ENCODE data around the gene ST6GALNAC3. TPM values are rescaled to one million over a fixed set of nuclear protein-coding genes. Genes with fewer than 3 reads are reported as not detected.
"Not testable (repeated sequence)": the region's sequence is repeated elsewhere in the genome, so short reads cannot be mapped to it uniquely, and the experiment has no call there.

The ST6GALNAC3 gene
- 9.0 and 9.2 TPM in 2 replicates for polyA plus RNA-seq (2014; cell fraction: cytosol; rRNA removed)
- polyA plus RNA-seq (2014; cell fraction: nucleus; rRNA removed) = 3.4 and 8.7 TPM in 2 replicates

GRCh38 chr1:76074321-76075187, at the start of gene ST6GALNAC3:
Gene ST6GALNAC3, plus strand, starts transcription at chr1:76074746.
- DNase-seq (ENCODE audit: low spot score) = peak; percentile 78

- DNase-seq (ENCODE audit: low spot score) = no peak
Measured at GRCh38 chr1:76027341-76027740, 47.2 kb upstream of the ST6GALNAC3 start.

DNA sequence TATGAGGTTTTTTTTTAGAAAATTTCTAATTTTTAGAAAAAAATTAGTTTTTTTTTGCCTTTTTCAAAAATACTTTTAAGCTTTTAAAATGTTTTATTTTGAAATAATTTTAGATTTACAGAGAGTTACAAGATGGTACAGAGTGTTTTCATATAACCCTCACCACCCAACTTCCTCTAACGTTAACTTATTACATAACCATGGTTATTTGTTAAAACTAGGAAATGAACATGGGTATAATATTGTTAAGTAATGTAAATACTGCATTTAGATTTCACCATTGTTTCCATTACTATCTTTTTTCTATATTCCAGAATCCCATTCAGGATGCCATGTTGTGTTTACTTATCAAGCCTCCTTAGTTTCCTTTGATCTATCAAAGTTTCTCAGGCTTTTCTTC, 45.2 kb upstream of the ST6GALNAC3 start:
- no peak for DNase-seq (ENCODE audit: low spot score)

DNA sequence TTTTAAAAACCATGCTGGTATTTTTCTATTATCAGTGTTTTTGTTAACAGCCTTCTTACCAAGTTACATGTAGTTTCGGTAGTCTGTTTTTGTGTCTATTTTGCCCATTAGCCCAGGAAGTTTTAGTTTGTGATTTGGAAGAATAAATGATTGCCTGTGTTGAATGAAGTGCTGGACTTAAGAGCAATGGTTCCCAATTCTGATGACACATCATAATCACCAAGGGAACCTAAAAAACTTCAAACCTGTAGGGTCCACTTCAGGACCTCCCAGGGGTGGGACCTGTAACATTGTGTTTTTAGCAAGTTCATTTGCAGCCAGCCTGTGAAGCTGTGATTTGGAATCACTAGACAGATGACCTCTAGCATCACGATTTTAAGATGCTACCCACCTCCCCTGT, 43.0 kb upstream of the ST6GALNAC3 start:
- no peak for DNase-seq (ENCODE audit: low spot score)

GRCh38 chr1:76033800-76034475, 40.6 kb upstream of the ST6GALNAC3 start:
- DNase-seq (ENCODE audit: low spot score) = no peak

DNA sequence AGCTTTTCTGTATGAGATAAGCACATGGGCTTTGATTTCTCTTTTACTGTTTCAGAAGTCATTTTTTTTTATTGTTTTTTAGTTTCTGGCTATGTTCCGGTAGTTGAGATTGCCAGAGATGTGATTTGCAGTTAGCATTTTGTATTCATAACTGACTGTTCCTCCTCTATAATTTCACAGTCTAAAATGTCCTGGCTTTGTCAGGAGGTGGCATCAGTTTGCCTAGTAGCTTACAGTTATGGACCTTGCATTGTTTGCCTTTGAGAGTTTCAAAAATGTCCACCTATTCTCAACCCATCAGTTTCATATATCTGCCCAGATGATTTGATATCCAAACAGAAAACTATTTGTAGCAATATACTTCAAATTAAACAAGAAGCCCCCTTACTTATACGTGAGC, 39.5 kb upstream of the ST6GALNAC3 start:
- no peak for DNase-seq (ENCODE audit: low spot score)

GRCh38 chr1:76037324-76037723, 37.2 kb upstream of the ST6GALNAC3 start:
- DNase-seq (ENCODE audit: low spot score) = no peak

- DNase-seq (ENCODE audit: low spot score) = no peak
Measured at GRCh38 chr1:76038287-76039004, 36.1 kb upstream of the ST6GALNAC3 start.

DNA sequence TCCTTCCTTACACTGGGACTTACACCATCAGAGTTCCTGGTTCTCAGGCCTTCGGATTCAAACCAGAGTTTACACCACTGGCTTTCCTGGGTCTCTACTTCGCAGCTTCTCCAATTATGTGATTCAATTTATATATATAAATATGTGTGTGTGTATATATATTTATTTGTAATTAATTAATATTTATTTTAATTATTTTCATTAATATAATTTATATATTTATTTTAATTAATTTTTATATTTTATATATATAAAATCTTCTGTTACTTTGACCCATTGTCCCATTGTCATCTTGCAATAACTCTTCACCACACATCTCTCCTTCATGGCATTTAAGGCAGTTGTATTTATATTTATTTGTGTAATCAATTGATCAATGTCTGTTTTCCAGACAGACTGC, 28.4 kb upstream of the ST6GALNAC3 start:
- no peak for DNase-seq (ENCODE audit: low spot score)

- peak; percentile 51 for DNase-seq (ENCODE audit: low spot score)
Measured at GRCh38 chr1:76048219-76048618, 26.3 kb upstream of the ST6GALNAC3 start.

DNA sequence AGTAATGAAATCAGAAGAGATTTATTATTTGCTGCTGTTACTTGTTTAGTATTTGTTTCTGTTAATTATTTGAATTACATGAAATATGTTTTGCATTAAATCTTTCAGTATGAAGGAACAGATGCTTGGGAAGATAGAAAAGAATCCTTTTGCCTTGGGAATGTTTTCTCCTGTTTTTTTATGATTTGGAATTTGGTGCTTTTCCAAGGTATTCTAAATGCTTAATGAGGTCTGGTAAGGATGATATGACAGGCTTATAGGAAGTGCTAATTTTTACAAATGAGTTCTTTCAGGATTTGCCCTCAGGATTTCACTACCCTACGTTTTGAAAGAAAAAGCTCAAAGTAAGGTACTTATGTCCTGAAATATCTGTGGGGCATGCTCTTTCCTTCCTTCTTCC, 25.6 kb upstream of the ST6GALNAC3 start:
- no peak for DNase-seq (ENCODE audit: low spot score)

GRCh38 chr1:76049498-76049897, 25.0 kb upstream of the ST6GALNAC3 start:
- DNase-seq (ENCODE audit: low spot score) = no peak

DNA sequence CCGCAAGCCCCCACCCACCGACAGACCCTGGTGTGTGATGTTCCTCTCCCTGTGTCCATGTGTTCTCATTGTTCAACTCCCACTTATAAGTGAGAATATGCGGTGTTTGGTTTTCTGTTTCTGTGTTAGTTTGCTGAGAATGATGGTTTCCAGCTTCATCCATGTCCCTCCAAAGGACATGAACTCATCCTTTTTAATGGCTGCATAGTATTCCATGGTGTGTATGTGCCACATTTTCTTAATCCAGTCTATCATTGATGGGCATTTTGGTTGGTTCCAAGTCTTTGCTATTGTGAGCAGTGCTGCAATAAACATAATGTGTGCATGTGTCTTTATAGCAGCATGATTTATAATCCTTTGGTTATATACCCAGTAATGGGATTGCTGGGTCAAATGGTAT, 24.5 kb upstream of the ST6GALNAC3 start:
- DNase-seq (ENCODE audit: low spot score) = not testable (repeated sequence)

DNA sequence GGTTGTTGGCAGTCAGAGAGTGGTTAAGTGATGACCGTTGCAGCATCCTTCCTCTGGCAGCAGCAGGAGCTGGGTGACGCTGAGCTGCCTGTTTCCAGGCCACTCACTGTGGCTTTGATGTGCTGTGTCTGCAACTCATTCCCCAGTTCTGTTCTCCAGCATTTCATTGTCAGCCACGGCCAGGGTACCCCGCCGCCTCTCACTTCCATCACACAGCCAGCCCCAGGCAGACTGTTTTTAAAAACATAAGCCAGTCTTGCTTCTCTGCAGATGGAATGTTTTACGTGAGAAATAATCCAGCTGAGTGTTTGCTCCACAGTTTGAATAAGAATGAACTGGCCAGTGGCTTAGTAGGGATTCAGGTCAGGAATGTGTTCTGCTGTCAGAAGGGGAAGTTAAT, 21.5 kb upstream of the ST6GALNAC3 start:
- DNase-seq (ENCODE audit: low spot score) = peak; percentile 81

- peak; percentile 85 for DNase-seq (ENCODE audit: low spot score)
Measured at GRCh38 chr1:76054359-76054758, 20.2 kb upstream of the ST6GALNAC3 start.

GRCh38 chr1:76055987-76056386, 18.6 kb upstream of the ST6GALNAC3 start:
- DNase-seq (ENCODE audit: low spot score) = no peak

DNA sequence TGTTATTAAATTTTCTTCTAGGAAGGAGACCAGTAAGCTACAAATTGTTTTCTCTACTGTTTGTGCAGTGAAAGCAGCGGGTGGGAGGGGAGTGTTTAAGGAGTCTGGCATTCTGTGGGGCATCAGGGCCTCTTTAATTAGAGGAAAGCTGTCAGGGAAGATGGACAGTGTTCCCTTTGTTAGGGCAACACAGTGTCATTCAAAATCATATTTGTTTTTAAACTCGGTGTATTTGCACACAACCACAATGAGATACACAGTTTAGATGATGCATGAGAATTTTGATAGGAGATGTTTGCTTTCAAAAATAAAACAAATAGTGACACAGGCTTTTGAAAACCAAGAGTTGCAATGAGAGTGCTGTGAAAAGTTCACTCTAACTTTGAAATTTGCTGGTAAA, 15.1 kb upstream of the ST6GALNAC3 start:
- peak; percentile 45 for DNase-seq (ENCODE audit: low spot score)

GRCh38 chr1:76065270-76065669, 9.3 kb upstream of the ST6GALNAC3 start:
- DNase-seq (ENCODE audit: low spot score) = no peak

DNA sequence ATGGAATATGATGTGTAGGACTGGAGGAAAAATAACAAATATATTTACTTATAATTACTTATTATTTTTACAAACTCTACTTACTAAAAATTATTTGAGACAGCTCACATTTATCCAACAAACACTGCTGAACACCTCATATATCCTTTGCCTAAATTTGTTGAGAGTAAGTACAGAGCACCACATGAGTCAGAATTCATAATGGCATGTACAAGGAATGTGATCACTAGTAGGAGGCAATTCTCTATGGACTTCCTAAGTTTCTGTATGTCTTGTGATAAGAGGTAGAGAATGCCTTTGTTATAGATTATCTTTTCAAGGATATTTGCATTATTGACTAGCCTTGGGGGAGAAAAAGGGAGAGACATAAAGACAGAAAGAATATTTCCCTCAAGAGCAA, 8.2 kb upstream of the ST6GALNAC3 start:
- DNase-seq (ENCODE audit: low spot score) = no peak

DNA sequence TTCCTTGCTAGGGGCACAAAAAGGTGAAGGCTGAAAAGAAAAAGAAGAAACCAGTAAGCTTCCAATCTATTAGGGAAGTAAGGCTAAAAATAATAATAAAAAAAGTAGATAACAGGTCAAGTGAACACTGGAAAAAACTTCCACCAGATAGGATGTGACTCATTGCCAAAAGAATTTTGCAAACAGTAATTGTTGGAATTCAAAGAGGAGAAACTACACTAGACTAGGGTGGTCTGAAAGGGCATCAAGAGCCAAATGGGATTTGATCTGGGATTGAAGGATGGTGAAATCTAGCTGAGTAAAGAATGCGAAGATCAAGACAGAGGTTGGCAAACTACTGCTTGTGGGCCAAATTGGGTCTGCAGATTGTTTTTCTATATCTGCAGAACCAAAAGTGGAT, 6.0 kb upstream of the ST6GALNAC3 start:
- no peak for DNase-seq (ENCODE audit: low spot score)

- no peak for DNase-seq (ENCODE audit: low spot score)
Measured at GRCh38 chr1:76068953-76069561, 5.5 kb upstream of the ST6GALNAC3 start.

DNA sequence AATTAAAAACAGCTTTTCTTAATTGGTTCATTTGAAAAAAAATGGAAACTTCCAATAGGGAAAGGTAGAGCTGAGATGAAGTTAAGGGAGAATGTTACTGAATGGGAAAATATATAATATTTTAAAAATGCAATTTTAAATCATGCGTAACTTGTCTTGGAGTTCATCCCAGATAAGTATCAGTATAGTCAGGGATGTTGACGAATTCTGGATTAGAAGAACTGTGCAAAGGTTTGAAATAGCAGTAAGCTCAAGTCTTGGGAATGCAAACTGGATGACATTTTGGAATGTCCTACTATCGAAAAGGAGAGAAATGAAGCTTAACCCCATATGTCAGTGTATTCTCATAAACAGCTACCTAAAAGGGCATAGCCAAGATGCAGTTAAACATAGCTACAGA, 4.0 kb upstream of the ST6GALNAC3 start:
- no peak for DNase-seq (ENCODE audit: low spot score)

Data from SK-N-DZ (cell line).